DMS79 (cell line): Measurements from ENCODE around the gene ZDHHC14.

Experiments used
- DNase-seq: peaks from one replicate; lab custom pipeline; 2025; lab: John Stamatoyannopoulos, UW

ZDHHC14 gene

GRCh38 chr6:157534977-157535339, 154.0 kb downstream of the ZDHHC14 start:
- DNase-seq, result no peak

DNA sequence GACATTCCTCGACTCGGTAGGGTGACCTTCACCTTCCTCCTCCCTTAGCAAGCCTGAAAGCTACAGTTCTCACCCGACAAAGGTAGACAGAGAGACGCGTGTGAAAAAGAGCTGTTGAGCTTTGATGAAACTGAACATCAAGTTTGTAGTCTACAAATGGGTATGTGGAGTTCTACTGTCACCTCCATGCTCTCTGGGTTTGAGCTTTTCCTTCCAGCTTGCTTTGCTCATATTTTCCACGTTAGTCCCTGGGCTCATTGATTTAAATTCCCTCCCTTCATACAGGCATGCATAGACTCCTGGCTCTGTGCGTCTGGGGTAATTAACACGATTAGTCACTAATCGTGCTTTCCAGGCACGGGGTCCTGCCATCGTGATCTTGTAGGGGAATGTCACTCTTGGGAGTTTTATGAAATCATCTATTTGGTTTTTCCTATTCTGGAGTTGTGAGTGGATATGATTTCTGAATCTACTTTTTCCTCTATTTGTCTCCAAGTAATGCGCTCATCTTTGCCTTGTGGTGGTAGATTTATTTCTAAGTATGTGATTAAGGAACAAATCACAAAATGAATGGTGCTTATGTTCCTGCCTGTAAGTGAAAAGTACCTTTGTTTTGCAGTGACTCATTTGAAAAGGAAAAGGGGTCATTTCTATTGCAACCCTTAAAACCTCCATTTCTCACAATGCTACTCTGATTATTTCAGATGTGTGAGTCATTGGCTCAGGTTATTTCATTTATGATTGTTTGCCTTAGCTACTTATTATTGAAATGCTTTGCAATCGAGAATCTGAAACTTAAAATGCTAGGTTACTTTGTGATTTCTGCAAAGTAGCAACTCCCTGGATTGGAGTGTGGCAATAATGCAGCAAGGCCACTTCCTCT, 154.6 kb downstream of the ZDHHC14 start:
- no peak for DNase-seq

DNA sequence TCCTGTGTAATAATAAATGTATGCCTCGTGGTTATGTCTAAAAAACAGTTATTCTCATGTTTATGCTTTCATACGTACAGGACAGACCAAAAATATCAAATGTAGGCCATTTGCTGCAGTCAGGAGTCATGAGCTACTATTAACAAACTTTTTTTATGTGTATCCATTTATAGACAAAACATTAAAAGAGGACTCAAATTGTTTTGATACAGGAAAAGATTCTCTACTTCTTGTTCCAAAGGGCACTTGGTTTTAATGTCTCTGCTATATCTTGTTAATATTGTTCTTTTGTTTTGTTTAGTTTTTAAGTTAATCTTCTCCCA, 155.2 kb downstream of the ZDHHC14 start:
- DNase-seq, result no peak

GRCh38 chr6:157537556-157537955, 156.6 kb downstream of the ZDHHC14 start:
- DNase-seq, result no peak

DNA sequence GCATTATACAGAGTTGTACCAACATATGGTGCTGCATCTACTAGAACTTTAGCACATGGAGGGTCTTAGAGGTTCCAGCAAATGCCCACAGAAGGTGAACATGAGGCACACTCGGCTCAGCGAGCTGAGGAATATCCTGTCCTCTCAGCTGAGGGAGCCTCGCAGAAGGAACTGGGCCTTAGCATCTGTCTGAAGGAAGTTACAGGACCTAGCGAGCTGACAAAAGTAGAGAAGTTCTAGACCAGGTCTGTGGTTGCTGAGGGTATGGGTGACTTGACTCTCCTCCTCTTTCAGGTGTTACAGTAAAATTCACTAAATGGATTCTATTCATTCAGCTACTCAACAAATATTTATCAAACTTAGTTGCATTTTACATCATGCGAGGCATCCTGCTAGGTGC, 157.2 kb downstream of the ZDHHC14 start:
- no peak for DNase-seq

- no peak for DNase-seq
Observed at GRCh38 chr6:157538698-157539097, 157.7 kb downstream of the ZDHHC14 start.

DNA sequence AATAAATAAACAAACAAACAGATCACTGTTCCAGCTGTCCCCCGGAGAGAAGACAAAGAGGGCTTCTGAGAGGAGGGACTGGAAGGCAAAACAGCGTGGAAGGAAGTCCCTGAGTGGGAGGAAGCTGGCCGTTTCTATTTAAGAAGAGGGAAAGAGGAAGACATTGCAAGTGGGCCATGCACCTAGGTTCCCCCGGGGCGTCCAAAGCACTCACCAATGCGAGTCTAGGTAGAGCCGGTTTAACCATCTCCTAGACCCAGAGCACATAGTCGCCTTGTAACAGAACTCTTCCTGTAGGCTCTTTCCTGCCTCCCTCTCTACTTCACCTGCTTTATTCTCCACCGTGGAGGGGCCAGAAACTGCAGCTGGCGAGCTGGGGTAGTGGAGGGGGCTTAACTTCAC, 158.4 kb downstream of the ZDHHC14 start:
- no peak for DNase-seq

GRCh38 chr6:157539900-157540752, 159.1 kb downstream of the ZDHHC14 start:
- no peak for DNase-seq

GRCh38 chr6:157541618-157542413, 160.8 kb downstream of the ZDHHC14 start:
- no peak for DNase-seq

DNA sequence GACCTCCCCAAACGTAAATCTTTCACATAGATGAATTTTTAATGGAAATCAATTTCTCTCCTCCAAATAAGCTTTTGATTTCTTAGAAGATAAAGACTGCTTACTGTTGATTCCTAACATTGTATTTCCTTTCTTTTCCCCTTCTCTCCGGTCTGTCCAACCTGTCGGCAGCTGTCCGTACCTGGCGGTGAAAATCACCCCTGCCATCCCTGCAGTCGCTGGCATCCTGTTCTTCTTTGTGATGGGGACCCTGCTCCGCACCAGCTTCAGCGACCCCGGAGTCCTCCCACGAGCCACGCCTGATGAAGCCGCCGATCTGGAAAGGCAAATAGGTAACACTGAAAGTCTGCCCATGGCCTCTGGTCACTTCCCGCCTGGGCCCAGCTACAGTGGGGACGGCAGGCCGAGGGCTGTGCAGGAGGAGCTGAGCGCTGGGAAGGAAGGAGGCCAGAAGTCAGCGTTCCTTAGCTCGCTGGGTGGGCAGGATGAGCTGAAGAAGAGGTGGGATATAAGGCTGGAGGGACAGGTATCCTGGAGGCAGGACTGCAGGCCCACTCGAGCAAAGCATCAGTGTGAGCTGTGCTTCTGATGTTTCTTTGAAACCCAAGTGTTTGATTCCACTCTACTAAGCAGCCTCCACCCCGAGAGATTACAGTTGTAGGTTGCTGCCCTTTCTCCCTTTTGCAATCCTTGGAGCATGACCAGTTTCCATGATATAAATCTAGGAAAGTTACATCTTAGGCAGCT, 161.6 kb downstream of the ZDHHC14 start:
- DNase-seq, result no peak

DNA sequence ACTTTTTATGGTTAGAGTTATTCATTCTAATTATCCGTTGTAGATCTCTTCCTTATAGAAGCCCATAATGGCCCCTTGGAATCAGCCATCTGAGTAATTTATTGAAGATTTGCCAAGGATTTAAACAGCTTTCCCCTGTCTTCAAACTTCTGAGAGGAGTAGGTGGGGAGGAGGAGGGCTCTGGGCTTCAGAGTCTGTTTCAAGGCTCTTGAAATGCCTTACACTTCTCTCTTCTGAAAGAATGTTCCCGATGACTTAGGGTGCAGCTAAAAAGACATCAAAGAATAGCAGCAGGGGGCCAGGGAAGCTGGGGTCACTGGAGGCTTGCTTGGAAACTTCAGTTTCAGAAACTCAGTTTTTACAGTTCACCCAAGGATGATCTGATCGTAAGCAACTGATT, 165.3 kb downstream of the ZDHHC14 start:
- DNase-seq, result no peak

- no peak for DNase-seq
Observed at GRCh38 chr6:157547112-157547511, 166.1 kb downstream of the ZDHHC14 start.

DNA sequence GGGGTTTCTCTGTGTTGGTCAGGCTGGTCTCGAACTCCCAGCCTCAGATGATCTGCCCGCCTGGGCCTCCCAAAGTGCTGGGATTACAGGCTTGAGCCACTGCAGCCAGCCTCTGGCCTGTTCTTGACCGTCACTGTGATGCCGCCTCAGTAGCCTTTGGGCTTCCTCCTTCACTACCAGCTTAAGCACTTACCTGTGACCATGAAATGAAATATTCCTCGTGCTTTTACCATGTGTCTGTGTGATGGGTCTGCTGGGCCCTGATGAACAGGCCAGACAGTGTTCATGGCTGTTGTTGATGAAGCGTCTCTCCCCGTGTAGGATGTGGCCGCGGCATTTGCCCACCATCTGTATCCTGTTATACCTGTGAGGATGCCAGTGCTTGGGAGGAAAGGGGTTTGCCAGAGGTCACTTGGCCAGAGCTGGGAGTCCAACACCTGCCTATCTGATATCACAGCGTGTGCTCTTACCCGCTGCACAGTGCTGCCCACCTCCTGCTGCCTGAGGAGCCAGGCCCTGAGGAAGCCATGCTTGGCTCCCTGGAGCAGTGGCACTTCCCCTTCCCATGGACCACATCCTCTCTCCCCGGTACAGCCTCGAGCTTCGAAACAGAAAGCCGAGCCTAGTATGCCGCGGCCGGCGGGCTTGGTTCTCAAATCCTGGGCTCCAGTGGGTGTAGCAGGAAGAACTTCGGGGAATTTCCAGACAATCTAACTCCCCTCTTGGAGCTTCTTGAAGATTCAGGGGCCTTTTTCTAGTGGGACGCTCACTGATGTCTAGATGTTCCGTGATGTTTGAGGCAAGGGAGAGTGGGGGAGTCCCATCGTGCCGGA, 167.9 kb downstream of the ZDHHC14 start:
- no peak for DNase-seq

- no peak for DNase-seq
Observed at GRCh38 chr6:157549468-157549745, 168.4 kb downstream of the ZDHHC14 start.

- no peak for DNase-seq
Observed at GRCh38 chr6:157550114-157550989, 169.4 kb downstream of the ZDHHC14 start.

GRCh38 chr6:157551041-157551832, 170.2 kb downstream of the ZDHHC14 start:
- DNase-seq, result no peak

GRCh38 chr6:157552081-157552747, 171.2 kb downstream of the ZDHHC14 start:
- peak; percentile 36 for DNase-seq

DNA sequence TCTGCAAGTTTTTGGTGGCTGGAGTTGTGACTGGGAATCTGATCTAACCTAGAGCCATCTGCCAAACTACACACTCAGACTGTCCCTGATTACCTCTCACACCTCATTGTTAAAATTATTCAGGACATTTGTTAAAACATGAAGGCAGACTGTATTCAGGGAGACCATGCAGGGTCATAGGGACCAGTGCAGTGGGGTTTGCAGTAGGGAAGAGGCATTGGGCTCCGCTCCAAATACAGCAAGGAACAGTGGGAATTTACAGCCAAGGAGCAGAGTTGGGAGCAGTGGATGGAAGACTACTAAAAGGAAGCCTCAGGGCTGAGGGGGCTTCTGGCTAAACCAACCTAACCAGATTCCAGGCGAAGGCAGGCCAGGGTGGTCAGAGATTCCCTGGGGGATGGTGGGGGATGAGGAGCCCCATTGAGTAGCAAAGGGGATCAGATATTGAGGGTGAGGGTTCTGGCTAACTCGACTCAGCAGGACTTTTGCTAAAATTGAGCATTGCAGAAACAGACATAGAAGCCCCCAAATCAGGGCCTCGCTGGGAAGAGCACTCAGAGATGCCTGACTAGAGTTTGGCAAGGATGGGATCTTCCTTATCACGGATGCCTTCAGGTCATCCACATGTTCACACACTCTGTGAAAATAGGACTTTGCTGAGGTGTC, 172.0 kb downstream of the ZDHHC14 start:
- no peak for DNase-seq
